AG10803 (cell line): Measurements from ENCODE around the gene MAP4K4.
A peak's percentile ranks its signal among the peaks of the same experiment; 100 is the strongest.

Experiments
- DNase-seq: peaks from one replicate; pipeline ENCODE4 v3.0.0; 2010; ENCODE audit warnings: low read depth
- H3K4me3 ChIP-seq: 2 replicates; pipeline ENCODE4 v1.5.1; 2011; ENCODE audit warnings: mild to moderate bottlenecking, low read length, control low read depth
- TF ChIP-seq, protein P1 (sequence below): conservative IDR thresholded peaks from 2 replicates; pipeline ENCODE4 v1.5.1; 2011; ENCODE audit warnings: mild to moderate bottlenecking, low read length, control low read depth, inconsistent platforms

MAP4K4 gene

DNA sequence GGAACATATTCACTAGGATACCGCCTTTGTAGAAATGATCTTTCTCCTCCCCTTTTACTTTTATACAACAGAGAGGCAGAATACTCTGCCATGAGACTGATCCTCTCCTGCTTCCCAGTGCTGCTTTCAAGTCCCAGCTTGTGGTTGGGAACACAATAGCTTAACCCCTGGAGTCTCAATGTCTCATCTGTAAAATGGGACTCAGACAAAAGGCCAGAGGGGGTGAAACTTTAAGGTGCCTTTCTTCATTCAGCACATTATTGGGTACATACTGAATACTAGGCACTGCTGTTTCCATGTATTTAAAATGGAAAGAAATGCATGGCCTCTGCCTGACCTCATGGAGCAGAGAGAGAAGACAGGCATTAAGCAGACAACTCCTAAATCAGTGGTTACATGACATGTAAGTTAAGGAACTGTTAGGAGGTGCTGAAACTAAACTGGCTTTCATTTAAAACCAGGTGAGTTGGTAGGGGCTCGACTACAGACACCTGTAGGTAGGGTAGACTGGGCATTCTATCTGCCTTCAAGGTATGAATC is 53.8 kb downstream of the MAP4K4 start:
- TF ChIP-seq, protein P1, sequence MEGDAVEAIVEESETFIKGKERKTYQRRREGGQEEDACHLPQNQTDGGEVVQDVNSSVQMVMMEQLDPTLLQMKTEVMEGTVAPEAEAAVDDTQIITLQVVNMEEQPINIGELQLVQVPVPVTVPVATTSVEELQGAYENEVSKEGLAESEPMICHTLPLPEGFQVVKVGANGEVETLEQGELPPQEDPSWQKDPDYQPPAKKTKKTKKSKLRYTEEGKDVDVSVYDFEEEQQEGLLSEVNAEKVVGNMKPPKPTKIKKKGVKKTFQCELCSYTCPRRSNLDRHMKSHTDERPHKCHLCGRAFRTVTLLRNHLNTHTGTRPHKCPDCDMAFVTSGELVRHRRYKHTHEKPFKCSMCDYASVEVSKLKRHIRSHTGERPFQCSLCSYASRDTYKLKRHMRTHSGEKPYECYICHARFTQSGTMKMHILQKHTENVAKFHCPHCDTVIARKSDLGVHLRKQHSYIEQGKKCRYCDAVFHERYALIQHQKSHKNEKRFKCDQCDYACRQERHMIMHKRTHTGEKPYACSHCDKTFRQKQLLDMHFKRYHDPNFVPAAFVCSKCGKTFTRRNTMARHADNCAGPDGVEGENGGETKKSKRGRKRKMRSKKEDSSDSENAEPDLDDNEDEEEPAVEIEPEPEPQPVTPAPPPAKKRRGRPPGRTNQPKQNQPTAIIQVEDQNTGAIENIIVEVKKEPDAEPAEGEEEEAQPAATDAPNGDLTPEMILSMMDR = no peak
- no peak for DNase-seq
- H3K4me3 ChIP-seq = no peak overlapping the region

GRCh38 chr2:101751875-101752619 is 54.5 kb downstream of the MAP4K4 start:
- TF ChIP-seq, protein P1 = no peak
- H3K4me3 ChIP-seq = no peak overlapping the region

GRCh38 chr2:101752716-101753616 is 55.5 kb downstream of the MAP4K4 start:
- TF ChIP-seq, protein P1 = no peak
- no peak overlapping the region for H3K4me3 ChIP-seq
- DNase-seq = no peak

More at GRCh38 chr2:101751875-101752619, 54.5 kb downstream of the MAP4K4 start:
- DNase-seq = no peak

- TF ChIP-seq, protein P1 = no peak
- no peak overlapping the region for H3K4me3 ChIP-seq
- no peak for DNase-seq
These were observed 56.4 kb downstream of the MAP4K4 start for GRCh38 chr2:101753720-101754490.

GRCh38 chr2:101754618-101755017 is 57.1 kb downstream of the MAP4K4 start:
- DNase-seq = peak; percentile 72
- no peak overlapping the region for H3K4me3 ChIP-seq

DNA sequence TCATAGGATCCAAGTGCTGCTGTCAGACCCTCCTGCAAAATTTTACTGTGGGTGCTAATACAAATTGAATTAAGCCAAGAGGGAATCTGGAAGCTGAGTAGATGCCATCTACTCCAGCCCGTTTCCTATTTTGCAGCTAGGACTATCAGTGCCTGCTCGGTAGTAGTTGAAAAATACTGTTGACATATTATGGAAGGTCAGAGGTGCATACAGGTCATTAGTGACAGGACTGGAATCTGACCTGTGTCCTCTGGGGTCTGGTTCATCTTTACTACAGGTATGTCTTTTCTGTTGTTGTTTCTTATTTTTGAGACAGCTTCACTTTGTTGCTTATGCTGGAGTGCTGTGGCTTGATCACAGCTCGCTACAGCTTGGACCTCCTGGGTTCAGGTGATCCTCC is 58.8 kb downstream of the MAP4K4 start:
- TF ChIP-seq, protein P1 = no peak
- H3K4me3 ChIP-seq = no peak overlapping the region
- DNase-seq = no peak

More at GRCh38 chr2:101754618-101755017, 57.1 kb downstream of the MAP4K4 start:
- TF ChIP-seq, protein P1 = no peak
